Measurements from ENCODE around the gene HAGH. TPM values are rescaled to one million over a fixed set of nuclear protein-coding genes. Genes with fewer than 3 reads are reported as not detected.

HAGH gene
- total RNA-seq, 1 donor, result 32.9 TPM

GRCh38 chr16:1810106-1810505, 16.5 kb downstream of the HAGH start:
- peaks cover 3% of the 10 kb centered on the region for H3K4me1 ChIP-seq (ENCODE audit: insufficient read depth, low read length)
- no peaks in the 10 kb centered on the region for H3K27me3 ChIP-seq (ENCODE audit: insufficient read depth, low read length)
- peaks cover 16% of the 10 kb centered on the region for H3K36me3 ChIP-seq (ENCODE audit: insufficient read depth, low read length)
- no peaks in the 10 kb centered on the region for H3K9me3 ChIP-seq (ENCODE audit: low read depth, low read length)
- no peak overlapping the region for H3K4me2 ChIP-seq (ENCODE audit: insufficient read depth, low read length)
- no peak overlapping the region for H3K27ac ChIP-seq (ENCODE audit: low read depth, low read length)
- H3K4me3 ChIP-seq (ENCODE audit: insufficient read depth, low read length), result no peak overlapping the region
- H4K20me1 ChIP-seq (ENCODE audit: insufficient read depth, low read length), result no peaks in the 10 kb centered on the region
- TF ChIP-seq CTCF (IDR thresholded peaks at IDR 0.05; ENCODE audit: extremely low read depth, low read depth, low read length), result no peak
- H3K79me2 ChIP-seq (ENCODE audit: insufficient read depth, low read length), result no peaks in the 10 kb centered on the region
- H2AFZ ChIP-seq (ENCODE audit: low read length), result no peak overlapping the region
- no peak for DNase-seq (ENCODE audit: insufficient read length, low spot score, missing footprints)

- no peaks in the 10 kb centered on the region for H3K27me3 ChIP-seq (ENCODE audit: insufficient read depth, low read length)
- peaks cover 3% of the 10 kb centered on the region for H3K4me1 ChIP-seq (ENCODE audit: insufficient read depth, low read length)
- peak; percentile 60 for DNase-seq (ENCODE audit: insufficient read length, low spot score, missing footprints)
- TF ChIP-seq CTCF (IDR thresholded peaks at IDR 0.05; ENCODE audit: extremely low read depth, low read depth, low read length), result no peak
- H3K27ac ChIP-seq (ENCODE audit: low read depth, low read length), result no peak overlapping the region
- no peaks in the 10 kb centered on the region for H3K9me3 ChIP-seq (ENCODE audit: low read depth, low read length)
- H3K4me2 ChIP-seq (ENCODE audit: insufficient read depth, low read length), result no peak overlapping the region
- H3K79me2 ChIP-seq (ENCODE audit: insufficient read depth, low read length), result no peaks in the 10 kb centered on the region
- peaks cover 14% of the 10 kb centered on the region for H3K36me3 ChIP-seq (ENCODE audit: insufficient read depth, low read length)
- no peaks in the 10 kb centered on the region for H4K20me1 ChIP-seq (ENCODE audit: insufficient read depth, low read length)
- H3K4me3 ChIP-seq (ENCODE audit: insufficient read depth, low read length), result no peak overlapping the region
- no peak overlapping the region for H2AFZ ChIP-seq (ENCODE audit: low read length)
Measured at GRCh38 chr16:1809281-1809801, 17.3 kb downstream of the HAGH start.

GRCh38 chr16:1808691-1809090, 17.9 kb downstream of the HAGH start:
- no peak overlapping the region for H3K4me2 ChIP-seq (ENCODE audit: insufficient read depth, low read length)
- no peaks in the 10 kb centered on the region for H3K9me3 ChIP-seq (ENCODE audit: low read depth, low read length)
- DNase-seq (ENCODE audit: insufficient read length, low spot score, missing footprints), result no peak
- no peak overlapping the region for H3K27ac ChIP-seq (ENCODE audit: low read depth, low read length)
- H3K4me3 ChIP-seq (ENCODE audit: insufficient read depth, low read length), result no peak overlapping the region
- H3K27me3 ChIP-seq (ENCODE audit: insufficient read depth, low read length), result no peaks in the 10 kb centered on the region
- TF ChIP-seq CTCF (IDR thresholded peaks at IDR 0.05; ENCODE audit: extremely low read depth, low read depth, low read length), result no peak
- H3K4me1 ChIP-seq (ENCODE audit: insufficient read depth, low read length), result peaks cover 3% of the 10 kb centered on the region
- no peak overlapping the region for H2AFZ ChIP-seq (ENCODE audit: low read length)
- peaks cover 14% of the 10 kb centered on the region for H3K36me3 ChIP-seq (ENCODE audit: insufficient read depth, low read length)
- no peaks in the 10 kb centered on the region for H4K20me1 ChIP-seq (ENCODE audit: insufficient read depth, low read length)
- no peaks in the 10 kb centered on the region for H3K79me2 ChIP-seq (ENCODE audit: insufficient read depth, low read length)

- Histone ChIP-seq H3K79me2 (ENCODE audit: insufficient read depth, low read length) (no peaks in the 10 kb centered on the region), H2AFZ (ENCODE audit: low read length) (no peak overlapping the region), H3K27me3 (ENCODE audit: insufficient read depth, low read length) (no peaks in the 10 kb centered on the region), H3K9me3 (ENCODE audit: low read depth, low read length) (no peaks in the 10 kb centered on the region), H3K27ac (ENCODE audit: low read depth, low read length) (no peak overlapping the region), H4K20me1 (ENCODE audit: insufficient read depth, low read length) (no peaks in the 10 kb centered on the region), H3K4me2 (ENCODE audit: insufficient read depth, low read length) (no peak overlapping the region), H3K4me1 (ENCODE audit: insufficient read depth, low read length) (no peaks in the 10 kb centered on the region), H3K4me3 (ENCODE audit: insufficient read depth, low read length) (no peak overlapping the region), H3K36me3 (ENCODE audit: insufficient read depth, low read length) (peaks cover 14% of the 10 kb centered on the region)
- DNase-seq (ENCODE audit: insufficient read length, low spot score, missing footprints), result no peak
- TF ChIP-seq CTCF (IDR thresholded peaks at IDR 0.05; ENCODE audit: extremely low read depth, low read depth, low read length), result no peak
Measured at GRCh38 chr16:1807626-1808025, 19.0 kb downstream of the HAGH start.

Measured in osteoblast (primary cell).